ENCODE measurements around the gene CCDC59. TPM values are rescaled to one million over a fixed set of nuclear protein-coding genes. Genes with fewer than 3 reads are reported as not detected.

The CCDC59 gene
- total RNA-seq, 1 experiment from 2014 or later: 29.4 TPM

DNA sequence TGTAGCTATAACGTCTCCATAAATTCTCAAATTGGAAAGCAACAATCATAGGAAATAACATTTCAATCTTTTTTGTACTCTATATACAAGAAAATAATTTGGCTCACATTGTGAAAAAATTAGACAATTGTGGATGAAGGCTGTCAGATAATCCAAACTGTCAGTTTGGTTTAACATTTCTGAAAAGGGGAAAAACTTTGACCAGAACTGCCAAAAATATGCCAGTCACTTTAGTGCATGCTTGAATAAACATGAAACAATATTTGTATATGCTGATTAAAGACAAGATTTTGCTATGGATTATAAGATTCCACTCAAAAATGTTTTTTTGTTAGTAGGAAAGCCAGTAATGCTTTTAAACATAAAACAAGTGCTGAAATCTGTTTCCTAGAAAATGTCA lies 38.9 kb downstream of the CCDC59 start:
- DNase-seq (ENCODE audit: low spot score): no peak

DNA sequence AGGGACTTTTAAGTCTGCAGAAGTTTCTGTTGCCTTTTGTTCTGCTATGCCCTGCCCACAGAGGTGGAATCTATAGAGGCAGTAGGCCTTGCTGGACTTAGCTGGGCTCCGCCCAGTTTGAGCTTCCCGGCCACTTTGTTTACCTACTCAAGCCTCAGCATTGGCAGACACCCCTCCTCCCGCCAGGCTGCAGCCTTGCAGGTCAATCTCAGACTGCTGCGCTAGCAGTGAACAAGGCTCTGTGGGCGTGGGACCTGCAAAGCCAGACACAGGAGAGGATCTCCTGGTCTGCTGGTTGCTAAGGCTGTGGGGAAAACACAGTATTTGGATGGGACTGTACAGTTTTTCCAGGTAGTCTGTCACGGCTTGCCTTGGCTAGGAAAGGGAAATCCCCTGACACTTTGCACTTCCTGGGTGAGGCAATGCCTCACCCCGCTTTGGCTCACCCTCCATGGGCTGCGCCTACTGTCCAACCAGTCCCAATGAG lies 43.7 kb downstream of the CCDC59 start:
- DNase-seq (ENCODE audit: low spot score): peak; percentile 68

Other genes starting within 250 kb of the CCDC59 start
- gene METTL25, start 142 bp upstream of the CCDC59 start, total RNA-seq (2014; rRNA removed; shearing (Covaris generic)): 4.4 and 8.0 TPM in 2 replicates